Cardiac muscle cell (in vitro differentiated cells and primary cell): ENCODE data around the gene HSD17B12. TPM values are rescaled to one million over a fixed set of nuclear protein-coding genes. Genes with fewer than 3 reads are reported as not detected.

Source experiments
- DNase-seq, 2 donors: peaks; one replicate each; pipeline versions ENCODE4 v3.0.0 to v3.0.0-alpha.2; 2010 to 2017; ENCODE audit warnings: low read depth in 1 of 2, low spot score in 1 of 2
- H3K27ac ChIP-seq: fragments of 200-600 bp; sonication (generic); 2 replicates; pipeline ENCODE4 v1.5.1; 2016
- H3K27me3 ChIP-seq: fragments of 200-600 bp; sonication (generic); 2 replicates; pipeline ENCODE4 v1.6.0; 2016; ENCODE audit warnings: control low read depth
- H3K36me3 ChIP-seq: fragments of 200-600 bp; sonication (generic); 2 replicates; pipeline ENCODE4 v1.5.1; 2016; ENCODE audit warnings: control low read depth
- H3K4me1 ChIP-seq: fragments of 200-600 bp; sonication (generic); 2 replicates; pipeline ENCODE4 v1.8.1; 2017; ENCODE audit warnings: low read depth, mild to moderate bottlenecking, mixed run types
- H3K4me3 ChIP-seq: fragments of 200-600 bp; sonication (generic); 2 replicates; pipeline ENCODE4 v1.5.1; 2016; ENCODE audit warnings: mild to moderate bottlenecking
- H3K9me3 ChIP-seq: fragments of 200-600 bp; sonication (generic); 2 replicates; pipeline ENCODE4 v1.5.1; 2017; ENCODE audit warnings: low read depth, mild to moderate bottlenecking, control low read depth
- CTCF ChIP-seq: IDR thresholded peaks from 2 replicates; pipeline ENCODE4 v1.5.1; 2012; ENCODE audit warnings: low read depth, mild to moderate bottlenecking, low read length
- polyA plus RNA-seq: library from polyadenylated mRNA; unstranded; fragments of >200 nt; fragmentation: Nextera tagmentation; extraction: Ambion mirVana; gene quantifications from 2 replicates; pipeline ENCODE4 v1.2.1, GENCODE V29; 2016
- total RNA-seq: library from RNA; depleted of rRNA; stranded (reverse); fragments of >200 nt; gene quantifications from 2 replicates; pipeline ENCODE4 v1.2.3, GENCODE V29; 2016

The HSD17B12 gene
- total and polyA plus RNA-seq, 2 experiments from 2014 or later = 68.9 to 89.0 TPM

- TF ChIP-seq CTCF = no peak
- Histone ChIP-seq H3K4me1 (peaks cover 40% of the 10 kb centered on the region), H3K27me3 (no peaks in the 10 kb centered on the region), H3K27ac (no peak overlapping the region), H3K4me3 (no peak overlapping the region), H3K9me3 (no peaks in the 10 kb centered on the region), H3K36me3 (peaks cover under 1% of the 10 kb centered on the region)
- no peak for DNase-seq
These were observed 7.9 kb downstream of the HSD17B12 start for GRCh38 chr11:43688394-43688793.

- peak overlapping the region; percentile 11 for H3K27ac ChIP-seq
- no peaks in the 10 kb centered on the region for H3K36me3 ChIP-seq
- TF ChIP-seq CTCF = no peak
- H3K4me3 ChIP-seq = no peak overlapping the region
- peaks cover 40% of the 10 kb centered on the region for H3K4me1 ChIP-seq
- H3K9me3 ChIP-seq = no peaks in the 10 kb centered on the region
- no peak for DNase-seq
- H3K27me3 ChIP-seq = no peaks in the 10 kb centered on the region
These were observed 8.6 kb downstream of the HSD17B12 start for GRCh38 chr11:43689167-43689566.

GRCh38 chr11:43690929-43691725 lies 10.6 kb downstream of the HSD17B12 start:
- TF ChIP-seq CTCF = no peak

GRCh38 chr11:43691806-43692205 lies 11.3 kb downstream of the HSD17B12 start:
- Histone ChIP-seq H3K4me3 (no peak overlapping the region), H3K4me1 (peaks cover 18% of the 10 kb centered on the region), H3K36me3 (no peaks in the 10 kb centered on the region), H3K27me3 (no peaks in the 10 kb centered on the region), H3K9me3 (no peaks in the 10 kb centered on the region), H3K27ac (no peak overlapping the region)
- DNase-seq = no peak
- no peak for TF ChIP-seq CTCF

More at GRCh38 chr11:43690929-43691725, 10.6 kb downstream of the HSD17B12 start:
- no peak overlapping the region for H3K27ac ChIP-seq
- H3K4me3 ChIP-seq = no peak overlapping the region
- H3K9me3 ChIP-seq = no peaks in the 10 kb centered on the region
- peak in 1 of 2 donors; percentile 18 for DNase-seq
- H3K4me1 ChIP-seq = peaks cover 25% of the 10 kb centered on the region
- no peaks in the 10 kb centered on the region for H3K27me3 ChIP-seq
- H3K36me3 ChIP-seq = no peaks in the 10 kb centered on the region

- no peaks in the 10 kb centered on the region for H3K36me3 ChIP-seq
- peak in 1 of 2 donors; percentile 7 for DNase-seq
- H3K4me1 ChIP-seq = peaks cover 9% of the 10 kb centered on the region
- H3K27me3 ChIP-seq = no peaks in the 10 kb centered on the region
- no peak overlapping the region for H3K4me3 ChIP-seq
- H3K27ac ChIP-seq = no peak overlapping the region
- no peak for TF ChIP-seq CTCF
- no peaks in the 10 kb centered on the region for H3K9me3 ChIP-seq
These were observed 12.5 kb downstream of the HSD17B12 start for GRCh38 chr11:43693069-43693468.
